Neural cell (in vitro differentiated cells): ENCODE measurements around the gene SKOR2.

Source experiments
- CTCF ChIP-seq: fragments of 450-650 bp; IDR thresholded peaks from 2 replicates; pipeline ENCODE4 v1.5.1; 2014; ENCODE audit warnings: antibody characterized with exemption, mild to moderate bottlenecking, moderate library complexity; ENCODE audit not compliant: poor library complexity, severe bottlenecking
- EP300 ChIP-seq: fragments of 450-650 bp; conservative IDR thresholded peaks from 2 replicates; pipeline ENCODE4 v1.6.1; 2014; ENCODE audit warnings: antibody characterized with exemption, mild to moderate bottlenecking, moderate library complexity; ENCODE audit not compliant: poor library complexity, severe bottlenecking
- EZH2 ChIP-seq: fragments of 200-600, 300-800 bp; shearing (Covaris generic), sonication (generic); IDR thresholded peaks from 2 replicates; pipeline ENCODE4 v1.6.1; 2014; ENCODE audit warnings: antibody characterized with exemption, low read length, borderline replicate concordance, mild to moderate bottlenecking; ENCODE audit not compliant: insufficient read depth, poor library complexity, severe bottlenecking
- MXI1 ChIP-seq: fragments of 450-650 bp; conservative IDR thresholded peaks from 2 replicates; pipeline ENCODE4 v1.6.1; 2014; ENCODE audit warnings: antibody characterized with exemption, mild to moderate bottlenecking; ENCODE audit not compliant: poor library complexity, severe bottlenecking
- POLR2AphosphoS5 ChIP-seq: IDR thresholded peaks from 2 replicates; pipeline ENCODE4 v1.6.1; 2012
- RAD21 ChIP-seq: fragments of 450-650 bp; conservative IDR thresholded peaks from 2 replicates; pipeline ENCODE4 v1.6.1; 2014; ENCODE audit warnings: antibody characterized with exemption, mild to moderate bottlenecking, moderate library complexity
- REST ChIP-seq: IDR thresholded peaks from 2 replicates; pipeline ENCODE4 v1.6.1; 2012; ENCODE audit warnings: borderline replicate concordance
- SMC3 ChIP-seq: fragments of 450-650 bp; conservative IDR thresholded peaks from 2 replicates; pipeline ENCODE4 v1.6.1; 2014; ENCODE audit warnings: antibody characterized with exemption, mild to moderate bottlenecking, moderate library complexity; ENCODE audit not compliant: poor library complexity

GRCh38 chr18:47254341-47254939 is 3.0 kb upstream of the SKOR2 start:
- TF ChIP-seq REST (peak; percentile 71), CTCF (no peak), POLR2AphosphoS5 (peak; percentile 17), SMC3 (no peak), EZH2 (no peak), EP300 (no peak), RAD21 (no peak), MXI1 (no peak)
